Dendritic cell treated with granulocyte-macrophage colony-stimulating factor and Interleukin-4, amounts not matched to agents 40 ng/mL and 50 ng/mL, for 4 days (primary cell): ENCODE measurements around the gene ZC3H15.
"Not testable (repeated sequence)": the region's sequence is repeated elsewhere in the genome, so short reads cannot be mapped to it uniquely, and the experiment has no call there.

Experiments
- H3K27ac Mint-ChIP-seq: one replicate; pipeline ENCODE4 v1.8.0; 2022; ENCODE audit warnings: mild to moderate bottlenecking, mixed read lengths
- H3K27me3 Mint-ChIP-seq: one replicate; pipeline ENCODE4 v1.8.0; 2022; ENCODE audit warnings: mild to moderate bottlenecking, mixed read lengths
- H3K36me3 Mint-ChIP-seq: one replicate; pipeline ENCODE4 v1.8.0; 2022; ENCODE audit warnings: low read depth, mixed read lengths
- H3K4me1 Mint-ChIP-seq: one replicate; pipeline ENCODE4 v1.8.0; 2022; ENCODE audit warnings: low read depth, mixed read lengths
- H3K4me3 Mint-ChIP-seq: one replicate; pipeline ENCODE4 v1.8.0; 2022; ENCODE audit warnings: mild to moderate bottlenecking, moderate library complexity, mixed read lengths
- H3K9me3 Mint-ChIP-seq: one replicate; pipeline ENCODE4 v1.8.0; 2022; ENCODE audit warnings: mixed read lengths
- intact Hi-C: fragments of 100-400 bp; cut with micrococcal nuclease; formaldehyde crosslinking; loops from one replicate; pipeline ENCODE4 v1.15.0; 2022

Gene ZC3H15

GRCh38 chr2:186515376-186515775 is 29.3 kb downstream of the ZC3H15 start:
- Mint-ChIP-seq H3K4me1 (no peaks in the 10 kb centered on the region), H3K36me3 (peaks cover 36% of the 10 kb centered on the region), H3K27ac (no peak overlapping the region), H3K9me3 (no peaks in the 10 kb centered on the region), H3K4me3 (no peak overlapping the region), H3K27me3 (no peaks in the 10 kb centered on the region)
- intact Hi-C loops, result no loop called here

GRCh38 chr2:186516396-186516795 is 30.3 kb downstream of the ZC3H15 start:
- Mint-ChIP-seq H3K36me3 (peaks cover 41% of the 10 kb centered on the region), H3K9me3 (no peaks in the 10 kb centered on the region), H3K27ac (no peak overlapping the region), H3K27me3 (no peaks in the 10 kb centered on the region), H3K4me3 (no peak overlapping the region), H3K4me1 (no peaks in the 10 kb centered on the region)
- intact Hi-C loops, result no loop called here

- no peaks in the 10 kb centered on the region for H3K9me3 Mint-ChIP-seq
- H3K4me1 Mint-ChIP-seq, result no peaks in the 10 kb centered on the region
- no peak overlapping the region for H3K27ac Mint-ChIP-seq
- H3K27me3 Mint-ChIP-seq, result no peaks in the 10 kb centered on the region
- peaks cover 43% of the 10 kb centered on the region for H3K36me3 Mint-ChIP-seq
- no peak overlapping the region for H3K4me3 Mint-ChIP-seq
- intact Hi-C loops, result no loop called here
Observed at GRCh38 chr2:186517090-186517489, 31.0 kb downstream of the ZC3H15 start.

GRCh38 chr2:186518291-186518690 is 32.2 kb downstream of the ZC3H15 start:
- H3K4me1 Mint-ChIP-seq, result no peaks in the 10 kb centered on the region
- H3K27ac Mint-ChIP-seq, result no peak overlapping the region
- peaks cover 42% of the 10 kb centered on the region for H3K36me3 Mint-ChIP-seq

GRCh38 chr2:186518945-186519344 is 32.9 kb downstream of the ZC3H15 start:
- H3K36me3 Mint-ChIP-seq, result peaks cover 35% of the 10 kb centered on the region
- no peak overlapping the region for H3K27ac Mint-ChIP-seq
- intact Hi-C loops, result no loop called here
- no peaks in the 10 kb centered on the region for H3K27me3 Mint-ChIP-seq
- H3K9me3 Mint-ChIP-seq, result no peaks in the 10 kb centered on the region
- no peak overlapping the region for H3K4me3 Mint-ChIP-seq
- H3K4me1 Mint-ChIP-seq, result no peaks in the 10 kb centered on the region

More at GRCh38 chr2:186518291-186518690, 32.2 kb downstream of the ZC3H15 start:
- Mint-ChIP-seq H3K27me3 (no peaks in the 10 kb centered on the region), H3K9me3 (no peaks in the 10 kb centered on the region), H3K4me3 (no peak overlapping the region)
- intact Hi-C loops, result no loop called here

GRCh38 chr2:186521570-186522153 is 35.6 kb downstream of the ZC3H15 start:
- intact Hi-C loops, H3K4me3 Mint-ChIP-seq, H3K27me3 Mint-ChIP-seq, H3K9me3 Mint-ChIP-seq, H3K4me1 Mint-ChIP-seq, H3K27ac Mint-ChIP-seq: not testable (repeated sequence)
- H3K36me3 Mint-ChIP-seq, result peaks cover 28% of the 10 kb centered on the region

GRCh38 chr2:186522450-186522849 is 36.4 kb downstream of the ZC3H15 start:
- intact Hi-C loops, result no loop called here
- Mint-ChIP-seq H3K36me3 (peaks cover 24% of the 10 kb centered on the region), H3K27me3 (no peaks in the 10 kb centered on the region), H3K27ac (no peak overlapping the region), H3K4me3 (no peak overlapping the region), H3K4me1 (no peaks in the 10 kb centered on the region), H3K9me3 (no peaks in the 10 kb centered on the region)

- H3K27ac Mint-ChIP-seq, result no peak overlapping the region
- intact Hi-C loops, result no loop called here
- H3K4me1 Mint-ChIP-seq, result no peaks in the 10 kb centered on the region
- no peaks in the 10 kb centered on the region for H3K9me3 Mint-ChIP-seq
- H3K36me3 Mint-ChIP-seq, result peaks cover 14% of the 10 kb centered on the region
- no peaks in the 10 kb centered on the region for H3K27me3 Mint-ChIP-seq
- no peak overlapping the region for H3K4me3 Mint-ChIP-seq
Observed at GRCh38 chr2:186523791-186524190, 37.7 kb downstream of the ZC3H15 start.

GRCh38 chr2:186526281-186526680 is 40.2 kb downstream of the ZC3H15 start:
- Mint-ChIP-seq H3K27me3 (no peaks in the 10 kb centered on the region), H3K36me3 (peaks cover 3% of the 10 kb centered on the region)

GRCh38 chr2:186530314-186530713 is 44.3 kb downstream of the ZC3H15 start:
- Mint-ChIP-seq H3K36me3 (no peaks in the 10 kb centered on the region), H3K27ac (no peak overlapping the region), H3K4me1 (no peaks in the 10 kb centered on the region), H3K27me3 (no peaks in the 10 kb centered on the region), H3K9me3 (no peaks in the 10 kb centered on the region), H3K4me3 (no peak overlapping the region)
- intact Hi-C loops, result no loop called here

More at GRCh38 chr2:186526281-186526680, 40.2 kb downstream of the ZC3H15 start:
- no peak overlapping the region for H3K4me3 Mint-ChIP-seq
- no peak overlapping the region for H3K27ac Mint-ChIP-seq
- H3K9me3 Mint-ChIP-seq, result no peaks in the 10 kb centered on the region
- H3K4me1 Mint-ChIP-seq, result no peaks in the 10 kb centered on the region
- intact Hi-C loops, result no loop called here

- H3K4me1 Mint-ChIP-seq, result no peaks in the 10 kb centered on the region
- no peaks in the 10 kb centered on the region for H3K27me3 Mint-ChIP-seq
- no peak overlapping the region for H3K27ac Mint-ChIP-seq
- intact Hi-C loops, result no loop called here
- no peak overlapping the region for H3K4me3 Mint-ChIP-seq
- no peaks in the 10 kb centered on the region for H3K9me3 Mint-ChIP-seq
- no peaks in the 10 kb centered on the region for H3K36me3 Mint-ChIP-seq
Observed at GRCh38 chr2:186531257-186531775, 45.3 kb downstream of the ZC3H15 start.

GRCh38 chr2:186532891-186533290 is 46.8 kb downstream of the ZC3H15 start:
- H3K36me3 Mint-ChIP-seq, result no peaks in the 10 kb centered on the region
- H3K4me1 Mint-ChIP-seq, result no peaks in the 10 kb centered on the region
- H3K27me3 Mint-ChIP-seq, result peaks cover 2% of the 10 kb centered on the region
- H3K27ac Mint-ChIP-seq, result no peak overlapping the region
- intact Hi-C loops, result no loop called here
- no peak overlapping the region for H3K4me3 Mint-ChIP-seq
- H3K9me3 Mint-ChIP-seq, result no peaks in the 10 kb centered on the region

- no peak overlapping the region for H3K4me3 Mint-ChIP-seq
- H3K27me3 Mint-ChIP-seq, result peaks cover 2% of the 10 kb centered on the region
- H3K4me1 Mint-ChIP-seq, result no peaks in the 10 kb centered on the region
- intact Hi-C loops, result no loop called here
- no peaks in the 10 kb centered on the region for H3K9me3 Mint-ChIP-seq
- no peaks in the 10 kb centered on the region for H3K36me3 Mint-ChIP-seq
- no peak overlapping the region for H3K27ac Mint-ChIP-seq
Observed at GRCh38 chr2:186533717-186534116, 47.7 kb downstream of the ZC3H15 start.

- H3K27ac Mint-ChIP-seq, result no peak overlapping the region
- no peaks in the 10 kb centered on the region for H3K36me3 Mint-ChIP-seq
- H3K9me3 Mint-ChIP-seq, result no peaks in the 10 kb centered on the region
- H3K4me3 Mint-ChIP-seq, result no peak overlapping the region
- H3K4me1 Mint-ChIP-seq, result no peaks in the 10 kb centered on the region
- intact Hi-C loops, result no loop called here
- peaks cover 2% of the 10 kb centered on the region for H3K27me3 Mint-ChIP-seq
Observed at GRCh38 chr2:186534406-186534805, 48.3 kb downstream of the ZC3H15 start.

GRCh38 chr2:186535861-186536260 is 49.8 kb downstream of the ZC3H15 start:
- H3K4me1 Mint-ChIP-seq, result no peaks in the 10 kb centered on the region
- intact Hi-C loops, result no loop called here
- no peak overlapping the region for H3K27ac Mint-ChIP-seq
- H3K9me3 Mint-ChIP-seq, result no peaks in the 10 kb centered on the region
- H3K27me3 Mint-ChIP-seq, result peaks cover 2% of the 10 kb centered on the region
- H3K4me3 Mint-ChIP-seq, result no peak overlapping the region
- no peaks in the 10 kb centered on the region for H3K36me3 Mint-ChIP-seq
